SK-MEL-5 (cell line): ENCODE results near the gene C1QTNF5. TPM values are rescaled to one million over a fixed set of nuclear protein-coding genes. Genes with fewer than 3 reads are reported as not detected.
"Not testable (repeated sequence)": the region's sequence is repeated elsewhere in the genome, so short reads cannot be mapped to it uniquely, and the experiment has no call there.

ENCODE experiments used
- DNase-seq: peaks from one replicate; pipeline ENCODE4 v3.0.0-alpha.2; 2016; ENCODE audit warnings: low read depth, low spot score
- in situ Hi-C: cut with HindIII; loops from 2 replicates; pipeline ENCODE4 v1.10.0; 2016; ENCODE audit warnings: low sequenced_read_pairs, high pct_unique_total_duplicates, low pct_unique_long_range_greater_than_20kb
- polyA plus RNA-seq, 2 experiments: library from polyadenylated mRNA; depleted of rRNA; stranded (reverse); fragments of >200 nt; gene quantifications; 2 replicates each; pipeline ENCODE4 v1.2.3, GENCODE V29; 2015
- total RNA-seq: library from RNA; depleted of rRNA; stranded (reverse); fragments of >200 nt; shearing (Covaris generic); gene quantifications from 2 replicates; pipeline ENCODE4 v1.2.3, GENCODE V29; 2014; rRNA removed

Gene C1QTNF5, protein sequence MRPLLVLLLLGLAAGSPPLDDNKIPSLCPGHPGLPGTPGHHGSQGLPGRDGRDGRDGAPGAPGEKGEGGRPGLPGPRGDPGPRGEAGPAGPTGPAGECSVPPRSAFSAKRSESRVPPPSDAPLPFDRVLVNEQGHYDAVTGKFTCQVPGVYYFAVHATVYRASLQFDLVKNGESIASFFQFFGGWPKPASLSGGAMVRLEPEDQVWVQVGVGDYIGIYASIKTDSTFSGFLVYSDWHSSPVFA
- not detected in 2 replicates for total RNA-seq
- polyA plus RNA-seq (2015; cell fraction: cytosol; rRNA removed): not detected in 2 replicates
- not detected in 2 replicates for polyA plus RNA-seq (2015; cell fraction: nucleus; rRNA removed)

GRCh38 chr11:119340335-119341221 lies at the start of gene C1QTNF5:
Gene C1QTNF5, minus strand, starts transcription at chr11:119340883. Its CDS starts 486 bp downstream, at chr11:119340397.
- in situ Hi-C loops: no loop called here
- no peak for DNase-seq

DNA sequence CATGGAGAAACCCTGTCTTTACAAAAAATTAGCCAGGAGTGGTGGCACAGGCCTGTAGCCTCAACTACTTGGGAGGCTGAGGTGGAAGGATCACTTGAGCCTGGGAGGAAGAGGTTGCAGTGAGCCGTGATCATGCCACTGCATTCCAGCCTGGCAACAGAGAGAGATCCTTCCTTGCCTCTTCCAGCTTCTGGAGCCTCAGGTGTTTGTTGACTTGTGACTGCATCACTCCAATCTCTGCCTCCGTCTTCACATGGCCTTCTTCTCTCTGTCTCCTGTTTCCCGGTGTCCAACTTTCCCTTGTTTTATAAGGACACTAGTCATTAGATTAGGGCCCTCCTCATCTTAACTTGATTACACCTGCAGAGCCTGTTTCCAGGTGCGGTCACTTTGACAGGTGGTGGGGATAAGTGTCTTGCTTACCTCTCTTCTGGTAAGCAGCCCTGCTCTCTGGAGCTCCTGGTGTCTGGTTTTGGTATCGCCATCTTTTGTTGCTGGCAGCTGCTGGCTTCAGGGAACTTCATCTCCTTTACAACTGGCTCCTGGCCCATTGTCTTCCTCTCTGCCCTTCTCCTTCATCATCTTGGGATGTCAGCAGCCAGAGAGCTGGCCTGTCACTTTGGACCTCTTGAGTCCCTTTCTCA lies 49.0 kb upstream of the C1QTNF5 start:
- peak; percentile 24 for DNase-seq
- in situ Hi-C loops: no loop called here

GRCh38 chr11:119388103-119388502 lies 47.4 kb upstream of the C1QTNF5 start:
- in situ Hi-C loops: no loop called here

GRCh38 chr11:119384332-119384731 lies 43.6 kb upstream of the C1QTNF5 start:
- DNase-seq: no peak
- in situ Hi-C loops: no loop called here

More at GRCh38 chr11:119388103-119388502, 47.4 kb upstream of the C1QTNF5 start:
- no peak for DNase-seq

GRCh38 chr11:119382513-119382912 lies 41.8 kb upstream of the C1QTNF5 start:
- in situ Hi-C loops: not testable (repeated sequence)

GRCh38 chr11:119382101-119382500 lies 41.4 kb upstream of the C1QTNF5 start:
- DNase-seq: no peak
- in situ Hi-C loops: no loop called here

More at GRCh38 chr11:119382513-119382912, 41.8 kb upstream of the C1QTNF5 start:
- DNase-seq: not testable (repeated sequence)

DNA sequence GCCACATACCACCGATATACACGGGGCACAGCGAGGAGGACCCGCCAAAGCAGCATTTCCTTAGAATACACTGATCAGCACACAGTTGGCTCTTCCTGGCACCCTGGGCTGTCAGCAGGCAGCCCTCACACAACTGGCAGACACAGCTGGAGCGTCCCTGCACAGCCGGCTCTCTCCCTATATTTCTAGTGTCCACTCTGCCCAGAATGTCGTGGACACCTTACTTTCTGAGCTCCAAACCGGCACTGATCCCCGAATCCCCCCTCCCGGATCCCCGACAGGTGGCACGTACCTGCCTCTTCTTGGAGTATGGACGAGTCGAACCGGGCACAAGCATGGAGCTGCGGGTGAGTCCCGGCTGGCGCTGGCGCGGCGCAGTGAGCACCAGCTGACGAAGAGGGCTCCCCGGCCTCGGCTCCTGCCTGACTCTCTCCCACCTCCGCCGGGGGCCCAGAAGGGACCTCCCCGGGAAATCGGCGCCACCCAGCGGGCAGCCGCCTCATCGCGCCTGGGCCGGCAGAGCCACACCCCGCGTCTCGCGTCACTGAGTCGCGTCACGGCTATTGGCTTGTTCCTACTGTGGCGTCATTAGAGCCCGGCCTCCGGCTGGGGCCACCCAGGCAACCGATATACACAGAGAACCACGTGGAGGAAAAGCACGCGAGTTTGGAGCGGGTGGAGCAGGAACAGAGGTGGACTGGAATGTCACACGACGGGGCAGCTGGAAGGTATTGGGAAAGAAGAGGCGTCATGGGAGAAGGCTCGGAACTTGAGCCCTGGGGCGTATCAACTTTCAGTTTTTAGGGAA lies 40.7 kb upstream of the C1QTNF5 start, which contains the start of gene USP2:
Gene USP2 (minus strand): TSS at position 510 of the 808 bp plus-strand sequence. CDS start 8,210 bp downstream, outside the sequence.
- DNase-seq: peak; percentile 93
- in situ Hi-C loops: no loop called here

GRCh38 chr11:119380827-119381180 lies 40.1 kb upstream of the C1QTNF5 start:
- in situ Hi-C loops: no loop called here
- DNase-seq: no peak

- in situ Hi-C loops: no loop called here
- no peak for DNase-seq
Observed at GRCh38 chr11:119380160-119380826, 39.6 kb upstream of the C1QTNF5 start.

DNA sequence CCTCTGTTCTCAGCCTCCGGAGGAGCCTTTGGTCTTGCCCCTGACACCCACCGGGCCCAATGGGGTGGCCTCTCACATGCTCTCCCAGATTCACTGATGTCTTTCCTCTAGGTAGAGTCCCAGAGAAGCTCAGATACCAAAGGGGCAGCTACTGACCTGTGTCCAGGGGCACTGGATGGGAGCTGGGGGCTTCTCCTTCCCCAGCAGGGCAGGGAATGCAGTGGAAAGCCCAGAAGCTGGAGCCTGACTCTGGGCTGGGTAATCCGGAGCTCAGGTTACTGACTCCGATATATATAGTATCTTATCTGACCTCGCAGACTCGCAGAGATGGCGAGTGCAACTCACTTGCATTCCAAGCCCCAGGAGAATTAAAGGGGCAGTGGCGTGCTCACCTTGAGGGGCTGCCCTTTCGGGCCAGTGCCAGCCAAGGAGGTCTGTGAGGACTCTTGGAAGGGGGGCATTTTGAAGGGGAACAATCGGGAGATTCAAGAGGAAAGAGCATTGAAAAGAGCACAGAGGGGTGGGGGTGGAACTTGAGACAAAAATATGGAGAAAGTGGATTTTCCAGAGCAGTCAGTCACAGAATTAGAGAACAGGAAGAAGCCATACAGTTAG lies 38.3 kb upstream of the C1QTNF5 start:
- DNase-seq: no peak
- in situ Hi-C loops: no loop called here

DNA sequence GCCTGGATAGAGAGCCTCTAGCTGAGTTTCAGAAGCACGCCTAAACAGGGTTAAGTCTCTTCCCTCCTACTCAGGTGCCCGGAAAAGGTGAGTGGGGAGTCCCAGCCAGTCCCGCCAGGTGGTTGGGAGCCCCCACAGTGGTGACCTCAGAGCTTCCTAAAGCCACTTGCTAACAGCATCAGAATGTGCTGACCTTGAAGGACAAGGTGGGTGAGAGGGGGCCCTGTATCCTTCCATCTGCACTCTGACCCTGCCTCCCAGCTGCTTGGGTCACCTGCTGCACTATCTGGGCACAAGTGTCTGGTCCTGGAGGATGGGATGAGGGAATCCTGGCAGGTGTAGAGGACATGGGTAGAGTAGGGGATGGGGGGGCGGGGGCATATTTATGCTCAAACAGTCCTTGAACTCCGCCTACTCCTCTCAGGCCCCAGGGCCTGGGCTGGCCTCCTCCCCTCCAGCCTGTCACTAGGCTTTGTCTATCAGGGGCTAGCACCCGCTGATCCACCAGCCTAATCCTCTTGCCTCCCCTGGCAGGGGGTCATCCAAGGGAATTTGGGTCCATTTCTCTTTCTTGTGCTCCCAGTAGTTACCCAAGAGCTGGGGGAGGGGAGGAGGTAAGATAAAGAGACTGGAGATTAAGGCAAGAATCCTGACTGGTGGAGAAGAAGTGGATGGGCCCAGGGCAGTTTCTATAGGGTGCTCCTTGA lies 37.4 kb upstream of the C1QTNF5 start:
- in situ Hi-C loops: no loop called here
- DNase-seq: no peak

- no peak for DNase-seq
- in situ Hi-C loops: no loop called here
Observed at GRCh38 chr11:119377112-119377901, 36.6 kb upstream of the C1QTNF5 start.

DNA sequence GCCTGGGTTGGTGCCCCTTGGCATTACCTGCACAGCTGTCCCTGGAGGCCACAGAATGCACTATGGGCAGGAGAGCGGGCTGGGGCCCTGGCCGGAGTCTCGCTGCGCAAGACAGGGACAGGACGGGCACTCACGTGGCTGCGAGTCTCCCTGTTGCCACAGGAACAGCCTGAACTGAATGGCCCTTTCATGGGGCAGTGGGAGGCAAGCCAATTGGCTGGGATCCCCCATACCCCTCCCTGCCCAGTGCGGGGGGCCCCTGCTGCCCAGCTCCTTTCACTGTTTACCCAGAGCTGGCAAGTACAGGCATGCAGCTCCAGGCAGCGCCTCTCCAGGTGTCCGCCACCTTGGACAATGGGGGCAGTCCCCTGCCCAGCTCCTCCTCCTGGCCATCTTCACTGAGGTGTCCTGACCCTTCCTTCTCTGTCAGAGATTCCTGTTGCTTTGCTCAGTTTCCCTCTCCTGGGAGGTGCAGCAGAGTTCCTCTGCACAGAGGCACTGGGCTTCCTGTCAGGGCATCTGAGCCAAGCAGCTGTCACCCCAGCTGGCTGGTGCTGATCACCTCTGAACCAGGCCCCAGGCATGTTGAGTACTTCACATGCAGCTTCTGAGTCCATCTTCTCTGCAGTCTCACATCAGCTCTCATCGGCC lies 35.6 kb upstream of the C1QTNF5 start:
- in situ Hi-C loops: no loop called here
- no peak for DNase-seq

DNA sequence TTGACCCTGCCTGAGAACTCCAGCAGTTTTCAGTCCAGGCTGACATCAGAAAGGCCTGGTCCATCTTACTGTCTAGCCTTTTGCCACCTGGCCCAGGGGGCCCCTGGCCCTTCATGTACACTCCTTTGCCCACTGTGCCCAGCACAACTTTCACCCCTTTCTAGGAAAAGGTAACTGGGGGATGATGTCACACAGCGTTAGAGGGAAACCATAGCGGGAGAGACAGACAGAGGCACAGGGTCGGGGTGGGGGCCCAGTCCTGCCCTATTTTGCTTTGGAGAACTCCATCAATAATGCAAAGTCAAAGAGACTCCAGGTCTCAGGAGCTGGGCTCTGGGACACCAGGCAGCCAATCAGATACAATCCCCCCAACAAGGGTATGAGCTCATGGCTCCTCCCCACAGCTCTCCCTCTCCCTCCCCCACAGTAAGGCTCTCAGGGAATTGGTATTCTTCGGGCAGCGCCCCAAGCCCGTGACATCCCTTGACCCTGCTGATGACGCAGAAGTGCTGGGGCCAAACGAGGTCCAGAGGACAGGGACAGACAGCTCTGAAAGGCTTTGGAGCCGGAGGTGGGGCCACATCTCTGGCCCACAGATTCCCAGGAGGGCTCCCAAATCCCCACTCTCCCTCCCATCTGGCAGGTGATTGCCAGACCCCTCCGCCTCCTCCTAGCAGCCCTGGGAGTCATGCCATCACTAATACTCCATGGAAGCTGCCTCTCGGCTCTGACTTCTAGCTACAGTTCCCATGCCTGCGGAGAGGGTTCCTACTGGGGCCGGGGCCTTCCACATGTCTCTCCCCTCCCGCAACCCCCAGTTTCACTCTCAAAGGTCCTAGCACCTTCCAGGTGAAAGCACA lies 34.9 kb upstream of the C1QTNF5 start:
- in situ Hi-C loops: no loop called here
- DNase-seq: no peak
